Panc1 (cell line): Measurements from ENCODE around the gene NFATC2.

Source experiments
- TCF7L2 ChIP-seq: IDR thresholded peaks from 2 replicates; pipeline ENCODE4 v1.6.1; 2011; ENCODE audit warnings: mild to moderate bottlenecking, low read depth, low read length, inconsistent platforms
- TF ChIP-seq, protein P1 (sequence below): fragments of 450-650 bp; IDR thresholded peaks from 2 replicates; pipeline ENCODE4 v1.5.1; 2017; ENCODE audit warnings: mild to moderate bottlenecking

- TF ChIP-seq, protein P1, sequence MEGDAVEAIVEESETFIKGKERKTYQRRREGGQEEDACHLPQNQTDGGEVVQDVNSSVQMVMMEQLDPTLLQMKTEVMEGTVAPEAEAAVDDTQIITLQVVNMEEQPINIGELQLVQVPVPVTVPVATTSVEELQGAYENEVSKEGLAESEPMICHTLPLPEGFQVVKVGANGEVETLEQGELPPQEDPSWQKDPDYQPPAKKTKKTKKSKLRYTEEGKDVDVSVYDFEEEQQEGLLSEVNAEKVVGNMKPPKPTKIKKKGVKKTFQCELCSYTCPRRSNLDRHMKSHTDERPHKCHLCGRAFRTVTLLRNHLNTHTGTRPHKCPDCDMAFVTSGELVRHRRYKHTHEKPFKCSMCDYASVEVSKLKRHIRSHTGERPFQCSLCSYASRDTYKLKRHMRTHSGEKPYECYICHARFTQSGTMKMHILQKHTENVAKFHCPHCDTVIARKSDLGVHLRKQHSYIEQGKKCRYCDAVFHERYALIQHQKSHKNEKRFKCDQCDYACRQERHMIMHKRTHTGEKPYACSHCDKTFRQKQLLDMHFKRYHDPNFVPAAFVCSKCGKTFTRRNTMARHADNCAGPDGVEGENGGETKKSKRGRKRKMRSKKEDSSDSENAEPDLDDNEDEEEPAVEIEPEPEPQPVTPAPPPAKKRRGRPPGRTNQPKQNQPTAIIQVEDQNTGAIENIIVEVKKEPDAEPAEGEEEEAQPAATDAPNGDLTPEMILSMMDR, result no peak
- no peak for TF ChIP-seq TCF7L2
Measured at GRCh38 chr20:51387125-51387875, 155.2 kb downstream of the NFATC2 start.
